SK-N-SH treated with all-trans-retinoic acid at 6 μM for 48 hours (cell line): ENCODE measurements around the gene CAND2.

Source experiments
- ATAC-seq: fragments of 200-7000 bp; cut with Tn5 transposase; 3 replicates; pipeline ENCODE4 v1.9.1; 2020; ENCODE audit warnings: mild to moderate bottlenecking, moderate library complexity
- ARNTL ChIP-seq: fragments of 450-650 bp; formaldehyde crosslinking; IDR thresholded peaks from 2 replicates; pipeline ENCODE4 v1.5.0; 2020; ENCODE audit warnings: low read depth, mild to moderate bottlenecking, moderate library complexity, borderline replicate concordance
- BACH2 ChIP-seq: fragments of 250-450 bp; sonication (Bioruptor Pico); IDR thresholded peaks from 2 replicates; pipeline ENCODE4 v1.9.0; 2021; ENCODE audit warnings: mild to moderate bottlenecking, borderline replicate concordance
- CSDC2 ChIP-seq: fragments of 250-450 bp; sonication (Bioruptor Pico); IDR thresholded peaks from 2 replicates; pipeline ENCODE4 v1.5.0; 2020; ENCODE audit warnings: mild to moderate bottlenecking, moderate library complexity
- ESRRG ChIP-seq: fragments of 250-450 bp; sonication (Bioruptor Pico); IDR thresholded peaks from 2 replicates; pipeline ENCODE4 v1.6.1; 2021; ENCODE audit warnings: mild to moderate bottlenecking
- GLIS3 ChIP-seq: fragments of 250-450 bp; sonication (Bioruptor Pico); IDR thresholded peaks from 2 replicates; pipeline ENCODE4 v1.5.0; 2020; ENCODE audit warnings: mild to moderate bottlenecking, moderate library complexity
- ISL1 ChIP-seq: fragments of 250-450 bp; sonication (Bioruptor Pico); IDR thresholded peaks from 2 replicates; pipeline ENCODE4 v2.1.2; 2022; ENCODE audit warnings: mild to moderate bottlenecking, moderate library complexity
- OSR1 ChIP-seq: fragments of 250-450 bp; sonication (Bioruptor Pico); IDR thresholded peaks from 2 replicates; pipeline ENCODE4 v1.8.0; 2022; ENCODE audit warnings: moderate library complexity, mild to moderate bottlenecking, inconsistent platforms
- PPARA ChIP-seq: fragments of 250-450 bp; sonication (Bioruptor Pico); IDR thresholded peaks from 2 replicates; pipeline ENCODE4 v1.5.0; 2020; ENCODE audit warnings: mild to moderate bottlenecking, borderline replicate concordance
- RARB ChIP-seq: fragments of 250-450 bp; sonication (Bioruptor Pico); IDR thresholded peaks from 2 replicates; pipeline ENCODE4 v1.8.0; 2021; ENCODE audit warnings: mild to moderate bottlenecking, moderate library complexity
- SNAI2 ChIP-seq: fragments of 250-450 bp; sonication (Bioruptor Pico); IDR thresholded peaks from 2 replicates; pipeline ENCODE4 v1.5.0; 2020; ENCODE audit warnings: mild to moderate bottlenecking, moderate library complexity
- TCF4 ChIP-seq: fragments of 250-450 bp; sonication (Bioruptor Pico); IDR thresholded peaks from 2 replicates; pipeline ENCODE4 v1.8.0; 2021; ENCODE audit warnings: mild to moderate bottlenecking, moderate library complexity, borderline replicate concordance
- TOX ChIP-seq: fragments of 250-450 bp; sonication (Bioruptor Pico); IDR thresholded peaks from 2 replicates; pipeline ENCODE4 v1.8.0; 2021; ENCODE audit warnings: mild to moderate bottlenecking, moderate library complexity, borderline replicate concordance
- ZC3H10 ChIP-seq: fragments of 250-450 bp; sonication (Bioruptor Pico); IDR thresholded peaks from 2 replicates; pipeline ENCODE4 v1.5.1; 2021; ENCODE audit warnings: mild to moderate bottlenecking, moderate library complexity
- ZFP3 ChIP-seq: fragments of 250-450 bp; sonication (Bioruptor Pico); IDR thresholded peaks from 2 replicates; pipeline ENCODE4 v1.5.0; 2020; ENCODE audit warnings: mild to moderate bottlenecking, moderate library complexity
- ZNF565 ChIP-seq: fragments of 450-650 bp; formaldehyde crosslinking; conservative IDR thresholded peaks from 2 replicates; pipeline ENCODE4 v1.5.0; 2020; ENCODE audit warnings: low read depth, mild to moderate bottlenecking, moderate library complexity
- ZNF8 ChIP-seq: fragments of 450-650 bp; formaldehyde crosslinking; IDR thresholded peaks from 2 replicates; pipeline ENCODE4 v1.5.0; 2020; ENCODE audit warnings: mild to moderate bottlenecking, moderate library complexity
- TF ChIP-seq, protein P1 (sequence below): fragments of 250-450 bp; sonication (Bioruptor Pico); IDR thresholded peaks from 2 replicates; pipeline ENCODE4 v1.5.1; 2020; ENCODE audit warnings: low read depth, mild to moderate bottlenecking, moderate library complexity
- TF ChIP-seq, protein P2 (sequence below): fragments of 250-450 bp; sonication (Bioruptor Pico); IDR thresholded peaks from 2 replicates; pipeline ENCODE4 v1.8.0; 2021; ENCODE audit warnings: low read depth, mild to moderate bottlenecking, moderate library complexity, borderline replicate concordance
- TF ChIP-seq, protein P3 (sequence below): fragments of 250-450 bp; sonication (Bioruptor Pico); IDR thresholded peaks from 2 replicates; pipeline ENCODE4 v1.5.1; 2021; ENCODE audit warnings: mild to moderate bottlenecking, moderate library complexity
- TF ChIP-seq, protein P4 (sequence below): fragments of 250-450 bp; sonication (Bioruptor Pico); IDR thresholded peaks from 2 replicates; pipeline ENCODE4 v1.8.0; 2020; ENCODE audit warnings: mild to moderate bottlenecking, moderate library complexity, borderline replicate concordance

CAND2 gene

DNA sequence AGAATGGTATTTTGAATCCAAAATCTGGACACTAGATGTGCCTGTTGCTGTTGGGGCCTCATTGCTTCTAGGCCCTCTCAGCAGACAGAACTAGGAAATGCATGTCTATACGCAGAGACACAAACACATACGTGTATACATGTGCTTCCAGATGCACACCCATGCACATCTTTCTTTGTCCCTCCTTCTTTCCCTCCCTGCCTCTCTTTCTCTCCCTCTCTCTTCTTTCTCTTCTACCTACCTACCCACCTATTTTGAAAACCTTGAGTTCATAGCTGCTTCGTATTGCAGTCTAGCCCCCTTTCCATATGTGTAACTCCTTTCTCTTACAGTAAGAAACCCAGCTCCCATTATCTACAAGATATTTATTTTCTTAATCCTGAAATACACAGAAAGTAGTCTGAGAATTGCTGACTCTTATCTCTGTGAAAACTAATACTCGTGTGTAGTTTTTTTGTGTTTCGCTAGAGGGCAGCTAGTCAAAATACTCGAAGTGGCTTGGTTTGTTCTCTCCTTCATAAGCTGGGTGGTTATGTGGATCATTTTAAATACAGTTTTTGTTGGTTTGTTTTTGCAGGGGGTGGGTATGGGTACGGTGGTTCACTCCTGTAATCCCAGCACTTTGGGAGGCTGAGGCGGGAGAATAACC lies 26.4 kb downstream of the CAND2 start:
- TF ChIP-seq CSDC2 (CRISPR knock-in tag) (no peak), ISL1 (CRISPR knock-in tag) (no peak), GLIS3 (CRISPR knock-in tag) (no peak), ZNF8 (CRISPR knock-in tag) (no peak), PPARA (CRISPR knock-in tag) (no peak), BACH2 (CRISPR knock-in tag) (no peak), TCF4 (CRISPR knock-in tag) (no peak), RARB (CRISPR knock-in tag) (no peak), ZC3H10 (CRISPR knock-in tag) (no peak), ARNTL (CRISPR knock-in tag) (no peak), ZNF565 (CRISPR knock-in tag) (no peak), TOX (CRISPR knock-in tag) (no peak), ZFP3 (CRISPR knock-in tag) (no peak), OSR1 (CRISPR knock-in tag) (no peak), ESRRG (CRISPR knock-in tag) (no peak)
- TF ChIP-seq, protein P1, sequence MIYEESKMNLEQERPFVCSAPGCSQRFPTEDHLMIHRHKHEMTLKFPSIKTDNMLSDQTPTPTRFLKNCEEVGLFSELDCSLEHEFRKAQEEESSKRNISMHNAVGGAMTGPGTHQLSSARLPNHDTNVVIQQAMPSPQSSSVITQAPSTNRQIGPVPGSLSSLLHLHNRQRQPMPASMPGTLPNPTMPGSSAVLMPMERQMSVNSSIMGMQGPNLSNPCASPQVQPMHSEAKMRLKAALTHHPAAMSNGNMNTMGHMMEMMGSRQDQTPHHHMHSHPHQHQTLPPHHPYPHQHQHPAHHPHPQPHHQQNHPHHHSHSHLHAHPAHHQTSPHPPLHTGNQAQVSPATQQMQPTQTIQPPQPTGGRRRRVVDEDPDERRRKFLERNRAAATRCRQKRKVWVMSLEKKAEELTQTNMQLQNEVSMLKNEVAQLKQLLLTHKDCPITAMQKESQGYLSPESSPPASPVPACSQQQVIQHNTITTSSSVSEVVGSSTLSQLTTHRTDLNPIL (CRISPR knock-in tag) = no peak
- TF ChIP-seq, protein P2, sequence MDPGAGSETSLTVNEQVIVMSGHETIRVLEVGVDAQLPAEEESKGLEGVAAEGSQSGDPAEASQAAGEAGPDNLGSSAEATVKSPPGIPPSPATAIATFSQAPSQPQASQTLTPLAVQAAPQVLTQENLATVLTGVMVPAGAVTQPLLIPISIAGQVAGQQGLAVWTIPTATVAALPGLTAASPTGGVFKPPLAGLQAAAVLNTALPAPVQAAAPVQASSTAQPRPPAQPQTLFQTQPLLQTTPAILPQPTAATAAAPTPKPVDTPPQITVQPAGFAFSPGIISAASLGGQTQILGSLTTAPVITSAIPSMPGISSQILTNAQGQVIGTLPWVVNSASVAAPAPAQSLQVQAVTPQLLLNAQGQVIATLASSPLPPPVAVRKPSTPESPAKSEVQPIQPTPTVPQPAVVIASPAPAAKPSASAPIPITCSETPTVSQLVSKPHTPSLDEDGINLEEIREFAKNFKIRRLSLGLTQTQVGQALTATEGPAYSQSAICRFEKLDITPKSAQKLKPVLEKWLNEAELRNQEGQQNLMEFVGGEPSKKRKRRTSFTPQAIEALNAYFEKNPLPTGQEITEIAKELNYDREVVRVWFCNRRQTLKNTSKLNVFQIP (CRISPR knock-in tag) = no peak
- ATAC-seq = peak; percentile 67

DNA sequence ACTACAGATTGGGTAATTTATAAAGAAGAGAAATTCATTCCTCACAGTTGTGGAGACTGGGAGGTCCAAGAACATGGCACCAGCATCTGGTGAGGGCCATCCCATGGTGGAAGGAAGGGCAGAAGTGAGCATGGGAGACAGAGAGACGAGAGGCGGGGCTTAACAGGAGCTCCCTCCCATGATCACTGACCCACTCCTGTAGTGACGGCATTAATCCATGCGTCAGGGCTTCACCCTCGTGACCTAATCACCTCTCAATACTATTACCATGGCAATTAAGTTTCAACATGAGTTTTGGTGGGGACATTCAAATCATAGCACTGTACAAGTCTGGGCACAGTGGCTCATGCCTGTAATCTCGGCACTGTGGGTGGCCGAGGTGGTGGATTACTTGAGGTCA lies 27.8 kb downstream of the CAND2 start:
- no peak for TF ChIP-seq ZFP3 (CRISPR knock-in tag)
- no peak for TF ChIP-seq TCF4 (CRISPR knock-in tag)
- no peak for TF ChIP-seq RARB (CRISPR knock-in tag)
- TF ChIP-seq BACH2 (CRISPR knock-in tag) = no peak
- TF ChIP-seq ISL1 (CRISPR knock-in tag) = no peak
- TF ChIP-seq ESRRG (CRISPR knock-in tag) = no peak
- TF ChIP-seq SNAI2 (CRISPR knock-in tag) = no peak
- no peak for TF ChIP-seq OSR1 (CRISPR knock-in tag)
- TF ChIP-seq ZNF8 (CRISPR knock-in tag) = no peak
- no peak for ATAC-seq

DNA sequence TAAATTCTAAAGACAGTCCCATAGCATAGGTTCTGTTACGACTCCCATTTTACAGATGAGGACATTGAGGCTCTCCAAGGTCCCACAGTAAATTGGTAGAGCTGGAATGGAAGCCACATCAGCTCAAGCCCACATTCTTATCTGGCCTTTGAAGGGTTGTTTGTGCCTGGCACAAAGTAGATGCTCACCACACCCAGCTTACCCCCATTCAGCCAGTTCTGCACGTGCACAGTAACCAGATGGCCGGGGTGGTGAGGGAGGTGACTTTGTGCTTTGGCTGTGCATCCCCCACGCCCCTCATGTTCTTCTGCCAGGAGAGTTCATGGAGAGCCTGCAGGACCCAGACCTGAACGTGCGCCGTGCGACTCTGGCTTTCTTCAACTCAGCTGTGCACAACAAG lies 28.7 kb downstream of the CAND2 start:
- ATAC-seq = no peak
- TF ChIP-seq GLIS3 (CRISPR knock-in tag) (no peak), RARB (CRISPR knock-in tag) (no peak), ARNTL (CRISPR knock-in tag) (no peak), PPARA (CRISPR knock-in tag) (no peak), ZNF565 (CRISPR knock-in tag) (no peak), ZC3H10 (CRISPR knock-in tag) (no peak), ISL1 (CRISPR knock-in tag) (no peak)
- TF ChIP-seq, protein P3, sequence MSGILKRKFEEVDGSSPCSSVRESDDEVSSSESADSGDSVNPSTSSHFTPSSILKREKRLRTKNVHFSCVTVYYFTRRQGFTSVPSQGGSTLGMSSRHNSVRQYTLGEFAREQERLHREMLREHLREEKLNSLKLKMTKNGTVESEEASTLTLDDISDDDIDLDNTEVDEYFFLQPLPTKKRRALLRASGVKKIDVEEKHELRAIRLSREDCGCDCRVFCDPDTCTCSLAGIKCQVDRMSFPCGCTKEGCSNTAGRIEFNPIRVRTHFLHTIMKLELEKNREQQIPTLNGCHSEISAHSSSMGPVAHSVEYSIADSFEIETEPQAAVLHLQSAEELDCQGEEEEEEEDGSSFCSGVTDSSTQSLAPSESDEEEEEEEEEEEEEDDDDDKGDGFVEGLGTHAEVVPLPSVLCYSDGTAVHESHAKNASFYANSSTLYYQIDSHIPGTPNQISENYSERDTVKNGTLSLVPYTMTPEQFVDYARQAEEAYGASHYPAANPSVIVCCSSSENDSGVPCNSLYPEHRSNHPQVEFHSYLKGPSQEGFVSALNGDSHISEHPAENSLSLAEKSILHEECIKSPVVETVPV = no peak
- TF ChIP-seq, protein P2 (CRISPR knock-in tag) = no peak
- TF ChIP-seq, protein P4, sequence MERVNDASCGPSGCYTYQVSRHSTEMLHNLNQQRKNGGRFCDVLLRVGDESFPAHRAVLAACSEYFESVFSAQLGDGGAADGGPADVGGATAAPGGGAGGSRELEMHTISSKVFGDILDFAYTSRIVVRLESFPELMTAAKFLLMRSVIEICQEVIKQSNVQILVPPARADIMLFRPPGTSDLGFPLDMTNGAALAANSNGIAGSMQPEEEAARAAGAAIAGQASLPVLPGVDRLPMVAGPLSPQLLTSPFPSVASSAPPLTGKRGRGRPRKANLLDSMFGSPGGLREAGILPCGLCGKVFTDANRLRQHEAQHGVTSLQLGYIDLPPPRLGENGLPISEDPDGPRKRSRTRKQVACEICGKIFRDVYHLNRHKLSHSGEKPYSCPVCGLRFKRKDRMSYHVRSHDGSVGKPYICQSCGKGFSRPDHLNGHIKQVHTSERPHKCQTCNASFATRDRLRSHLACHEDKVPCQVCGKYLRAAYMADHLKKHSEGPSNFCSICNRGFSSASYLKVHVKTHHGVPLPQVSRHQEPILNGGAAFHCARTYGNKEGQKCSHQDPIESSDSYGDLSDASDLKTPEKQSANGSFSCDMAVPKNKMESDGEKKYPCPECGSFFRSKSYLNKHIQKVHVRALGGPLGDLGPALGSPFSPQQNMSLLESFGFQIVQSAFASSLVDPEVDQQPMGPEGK (CRISPR knock-in tag) = no peak
